GM10847 (cell line): Measurements from ENCODE around the gene ADCY1.

Source experiments
- POLR2A ChIP-seq: IDR thresholded peaks from 2 replicates; pipeline ENCODE4 v1.6.1; 2011; ENCODE audit not compliant: insufficient read length; ENCODE audit errors: extremely low read depth

ADCY1 gene

GRCh38 chr7:45680776-45681175 lies 106.6 kb downstream of the ADCY1 start:
- TF ChIP-seq POLR2A, result no peak

- no peak for TF ChIP-seq POLR2A
Measured at GRCh38 chr7:45681596-45682357, 107.6 kb downstream of the ADCY1 start.

GRCh38 chr7:45682358-45682735 lies 108.2 kb downstream of the ADCY1 start:
- no peak for TF ChIP-seq POLR2A

- no peak for TF ChIP-seq POLR2A
Measured at GRCh38 chr7:45682836-45683555, 108.8 kb downstream of the ADCY1 start.

- TF ChIP-seq POLR2A, result no peak
Measured at GRCh38 chr7:45683556-45684148, 109.5 kb downstream of the ADCY1 start.

GRCh38 chr7:45684910-45685618 lies 110.9 kb downstream of the ADCY1 start:
- no peak for TF ChIP-seq POLR2A

- no peak for TF ChIP-seq POLR2A
Measured at GRCh38 chr7:45685619-45686240, 111.6 kb downstream of the ADCY1 start.

GRCh38 chr7:45686441-45687184 lies 112.4 kb downstream of the ADCY1 start:
- no peak for TF ChIP-seq POLR2A

- TF ChIP-seq POLR2A, result no peak
Measured at GRCh38 chr7:45687185-45687560, 113.0 kb downstream of the ADCY1 start.

GRCh38 chr7:45687721-45688120 lies 113.6 kb downstream of the ADCY1 start:
- TF ChIP-seq POLR2A, result no peak

GRCh38 chr7:45688382-45688781 lies 114.2 kb downstream of the ADCY1 start:
- TF ChIP-seq POLR2A, result no peak

- TF ChIP-seq POLR2A, result no peak
Measured at GRCh38 chr7:45689011-45689796, 115.0 kb downstream of the ADCY1 start.

GRCh38 chr7:45689797-45690761 lies 115.9 kb downstream of the ADCY1 start:
- no peak for TF ChIP-seq POLR2A
